Chondrocyte (in vitro differentiated cells): ENCODE measurements around the gene GLT1D1. TPM values are rescaled to one million over a fixed set of nuclear protein-coding genes. Genes with fewer than 3 reads are reported as not detected.

Experiments used
- DNase-seq: peaks from one replicate; pipeline ENCODE4 v3.0.0; 2021; ENCODE audit warnings: mixed read lengths, low spot score
- H3K27ac Mint-ChIP-seq: one replicate; pipeline ENCODE4 v1.8.0; 2021; ENCODE audit warnings: mild to moderate bottlenecking, moderate library complexity, mixed read lengths; ENCODE audit not compliant: unreplicated experiment
- H3K27me3 Mint-ChIP-seq: 2 replicates; pipeline ENCODE4 v1.8.0; 2021; ENCODE audit warnings: low read depth, mixed read lengths
- H3K36me3 Mint-ChIP-seq: 2 replicates; pipeline ENCODE4 v1.8.0; 2021; ENCODE audit warnings: low read depth, mixed read lengths
- H3K4me1 Mint-ChIP-seq: 2 replicates; pipeline ENCODE4 v1.8.0; 2021; ENCODE audit warnings: low read depth, mild to moderate bottlenecking, mixed read lengths
- H3K4me3 Mint-ChIP-seq: one replicate; pipeline ENCODE4 v1.8.0; 2021; ENCODE audit warnings: mild to moderate bottlenecking, moderate library complexity, mixed read lengths; ENCODE audit not compliant: unreplicated experiment
- H3K9me3 Mint-ChIP-seq: 2 replicates; pipeline ENCODE4 v1.8.0; 2021; ENCODE audit warnings: low read depth, mixed read lengths
- total RNA-seq: library from RNA; stranded (reverse); gene quantifications from 3 replicates; pipeline ENCODE4 v1.2.1, GENCODE V29; 2021
- TF ChIP-seq, protein P1 (sequence below): fragments of 200-600 bp; sonication (generic); IDR thresholded peaks from 2 replicates; pipeline ENCODE4 v1.5.0; 2021; ENCODE audit warnings: antibody characterized with exemption, mild to moderate bottlenecking, moderate library complexity

GLT1D1 gene
- total RNA-seq, 1 donor from 2014 or later, result 0.22 TPM

DNA sequence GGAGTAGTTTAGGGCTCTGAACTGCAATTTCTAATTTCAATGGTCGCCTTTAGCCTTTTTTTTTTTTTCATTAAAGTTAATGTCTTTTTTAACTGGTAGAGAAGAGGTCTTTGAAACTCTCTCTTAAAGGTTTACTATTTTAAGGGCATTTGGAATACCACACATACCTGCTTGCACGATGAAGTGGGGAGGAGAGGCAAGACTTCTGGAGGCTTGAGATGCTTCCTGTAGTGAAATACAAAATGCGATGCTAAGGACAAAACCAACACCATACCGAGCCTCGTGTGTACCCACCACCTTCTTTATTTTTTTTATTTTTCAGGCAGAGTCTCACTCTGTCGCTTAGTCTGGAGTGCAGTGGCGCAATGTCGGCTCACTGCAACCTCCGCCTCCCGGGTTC, 57.4 kb downstream of the GLT1D1 start:
- TF ChIP-seq, protein P1, sequence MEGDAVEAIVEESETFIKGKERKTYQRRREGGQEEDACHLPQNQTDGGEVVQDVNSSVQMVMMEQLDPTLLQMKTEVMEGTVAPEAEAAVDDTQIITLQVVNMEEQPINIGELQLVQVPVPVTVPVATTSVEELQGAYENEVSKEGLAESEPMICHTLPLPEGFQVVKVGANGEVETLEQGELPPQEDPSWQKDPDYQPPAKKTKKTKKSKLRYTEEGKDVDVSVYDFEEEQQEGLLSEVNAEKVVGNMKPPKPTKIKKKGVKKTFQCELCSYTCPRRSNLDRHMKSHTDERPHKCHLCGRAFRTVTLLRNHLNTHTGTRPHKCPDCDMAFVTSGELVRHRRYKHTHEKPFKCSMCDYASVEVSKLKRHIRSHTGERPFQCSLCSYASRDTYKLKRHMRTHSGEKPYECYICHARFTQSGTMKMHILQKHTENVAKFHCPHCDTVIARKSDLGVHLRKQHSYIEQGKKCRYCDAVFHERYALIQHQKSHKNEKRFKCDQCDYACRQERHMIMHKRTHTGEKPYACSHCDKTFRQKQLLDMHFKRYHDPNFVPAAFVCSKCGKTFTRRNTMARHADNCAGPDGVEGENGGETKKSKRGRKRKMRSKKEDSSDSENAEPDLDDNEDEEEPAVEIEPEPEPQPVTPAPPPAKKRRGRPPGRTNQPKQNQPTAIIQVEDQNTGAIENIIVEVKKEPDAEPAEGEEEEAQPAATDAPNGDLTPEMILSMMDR, result no peak
- DNase-seq, result no peak
- Mint-ChIP-seq H3K4me3 (no peak overlapping the region), H3K9me3 (no peaks in the 10 kb centered on the region), H3K4me1 (no peaks in the 10 kb centered on the region), H3K27ac (no peak overlapping the region), H3K36me3 (no peaks in the 10 kb centered on the region), H3K27me3 (no peaks in the 10 kb centered on the region)

DNA sequence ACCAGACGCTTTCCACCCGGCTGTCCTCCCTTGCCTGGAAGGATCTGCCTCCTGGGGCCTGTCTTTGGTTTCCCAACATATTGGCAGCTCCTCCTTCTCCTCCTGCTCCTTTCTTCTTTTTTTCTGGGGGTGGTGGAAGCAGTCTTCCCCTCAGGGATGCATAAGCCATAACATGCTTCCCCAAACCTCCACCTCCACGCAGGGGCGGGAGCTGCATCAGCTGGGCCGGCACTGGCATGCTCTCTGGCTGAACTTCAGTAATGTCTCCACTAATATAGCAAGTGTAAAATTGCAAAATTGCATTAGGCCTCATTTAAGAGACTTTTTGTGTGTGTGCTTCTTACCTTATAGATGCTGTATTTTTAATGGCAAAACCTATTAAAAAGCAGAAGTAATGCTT, 58.6 kb downstream of the GLT1D1 start:
- no peak overlapping the region for H3K4me3 Mint-ChIP-seq
- no peaks in the 10 kb centered on the region for H3K4me1 Mint-ChIP-seq
- no peak overlapping the region for H3K27ac Mint-ChIP-seq
- H3K36me3 Mint-ChIP-seq, result no peaks in the 10 kb centered on the region
- no peaks in the 10 kb centered on the region for H3K27me3 Mint-ChIP-seq
- H3K9me3 Mint-ChIP-seq, result no peaks in the 10 kb centered on the region
- TF ChIP-seq, protein P1, result no peak
- DNase-seq, result no peak

DNA sequence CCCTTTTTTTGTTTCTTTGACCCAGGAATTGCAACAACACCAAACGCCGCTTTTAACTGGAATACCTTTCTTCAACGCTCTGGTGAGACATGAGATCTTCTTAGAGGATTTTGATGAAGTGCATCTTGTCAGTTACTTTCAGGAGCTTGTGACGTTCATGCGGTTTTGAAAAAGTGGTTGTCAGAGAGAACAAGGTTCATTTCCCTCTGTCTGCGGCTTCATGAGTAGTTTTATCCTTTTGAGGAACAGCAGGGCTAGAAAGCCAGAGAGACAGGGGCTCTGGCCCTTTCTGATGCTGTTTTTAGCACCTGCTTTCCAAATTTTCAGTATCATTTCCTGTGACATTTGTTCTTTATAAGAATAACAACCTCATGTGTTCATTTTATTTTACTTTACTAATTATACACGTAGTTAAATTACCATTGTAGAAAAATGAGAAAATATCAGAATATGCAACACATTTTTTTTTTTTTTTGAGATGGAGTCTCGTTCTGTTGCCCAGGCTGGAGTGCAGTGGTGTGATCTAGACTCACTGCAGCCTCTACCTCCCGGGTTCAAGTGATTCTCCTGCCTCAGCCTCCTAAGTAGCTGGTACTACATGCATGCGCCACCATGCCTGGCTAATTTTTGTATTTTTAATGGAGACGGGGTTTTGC, 61.8 kb downstream of the GLT1D1 start:
- H3K27ac Mint-ChIP-seq, result no peak overlapping the region
- H3K36me3 Mint-ChIP-seq, result no peaks in the 10 kb centered on the region
- H3K4me1 Mint-ChIP-seq, result no peaks in the 10 kb centered on the region
- H3K9me3 Mint-ChIP-seq, result peaks cover 6% of the 10 kb centered on the region
- no peak for DNase-seq
- H3K27me3 Mint-ChIP-seq, result no peaks in the 10 kb centered on the region
- H3K4me3 Mint-ChIP-seq, result no peak overlapping the region
- TF ChIP-seq, protein P1, result no peak

DNA sequence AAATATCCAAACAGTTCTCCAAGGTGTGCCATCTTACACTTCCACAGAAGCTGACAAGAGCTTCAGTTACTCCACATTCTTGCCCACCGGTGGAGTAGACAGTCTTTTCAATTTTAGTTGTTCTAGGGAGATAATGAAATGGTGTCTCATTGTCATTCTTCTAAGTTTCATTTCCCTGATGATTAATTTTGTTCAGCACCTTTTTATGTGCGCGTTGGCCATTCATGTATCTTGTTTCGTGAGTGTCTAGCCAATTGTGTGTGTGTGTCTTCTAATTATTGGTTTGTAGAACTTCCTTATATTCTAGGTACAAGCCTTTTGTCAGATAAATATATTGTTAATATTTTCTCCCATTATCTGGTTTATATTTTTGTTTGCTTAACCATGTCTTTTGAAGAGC, 63.1 kb downstream of the GLT1D1 start:
- H3K9me3 Mint-ChIP-seq, result peaks cover 6% of the 10 kb centered on the region
- no peak overlapping the region for H3K27ac Mint-ChIP-seq
- no peaks in the 10 kb centered on the region for H3K27me3 Mint-ChIP-seq

DNA sequence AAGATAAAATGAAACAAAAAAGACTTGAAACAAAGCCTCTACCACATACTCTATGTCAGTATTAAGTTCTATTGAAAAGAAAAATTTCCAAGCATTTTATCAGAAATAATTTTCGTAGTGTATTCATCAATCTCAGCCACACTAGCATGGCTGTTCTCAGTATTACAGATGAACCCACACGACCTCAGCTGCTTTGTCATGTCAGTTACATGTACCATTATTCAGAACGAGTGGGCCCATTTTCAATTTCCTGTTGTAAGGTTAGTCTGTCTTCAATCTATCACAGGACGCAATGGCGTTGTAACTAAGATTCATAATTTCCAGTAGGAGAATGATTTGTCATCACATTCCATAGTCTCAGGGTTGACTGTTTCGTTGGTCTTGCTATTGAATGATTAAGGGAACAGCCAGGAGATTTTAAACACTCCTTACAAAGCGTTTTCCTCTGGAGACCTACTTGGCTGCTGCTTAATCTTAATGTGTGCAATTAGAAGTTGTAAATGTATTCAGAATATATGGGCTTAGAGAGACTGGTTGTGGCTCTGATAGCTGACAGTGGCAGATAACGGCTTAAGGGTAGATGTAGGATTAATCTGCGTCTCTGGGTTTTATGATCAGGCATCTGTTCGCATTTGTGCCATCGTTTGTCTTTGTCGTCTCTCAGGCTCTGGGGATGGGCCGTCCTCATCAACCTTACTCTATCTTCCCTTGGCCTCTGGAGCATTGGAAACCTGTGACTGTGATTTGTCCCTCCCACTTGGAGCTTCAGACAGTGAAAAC, 65.4 kb downstream of the GLT1D1 start:
- TF ChIP-seq, protein P1, result no peak
- peaks cover 6% of the 10 kb centered on the region for H3K9me3 Mint-ChIP-seq
- no peak overlapping the region for H3K4me3 Mint-ChIP-seq
- DNase-seq, result no peak
- H3K4me1 Mint-ChIP-seq, result no peaks in the 10 kb centered on the region
- no peaks in the 10 kb centered on the region for H3K36me3 Mint-ChIP-seq
- H3K27me3 Mint-ChIP-seq, result no peaks in the 10 kb centered on the region
- H3K27ac Mint-ChIP-seq, result no peak overlapping the region

More for the DNA sequence above, 63.1 kb downstream of the GLT1D1 start:
- no peak for DNase-seq
- no peaks in the 10 kb centered on the region for H3K4me1 Mint-ChIP-seq
- H3K36me3 Mint-ChIP-seq, result no peaks in the 10 kb centered on the region
- TF ChIP-seq, protein P1, result no peak
- H3K4me3 Mint-ChIP-seq, result no peak overlapping the region
